HEK293 (cell line): Measurements from ENCODE around the gene WTAP.

ENCODE experiments used
- CTCF ChIA-PET: fragments of 350-600 bp; formaldehyde crosslinking; extraction: SDS; loops from one replicate; lab custom pipeline; 2021; ENCODE audit warnings: antibody characterized with exemption; lab: Yijun Ruan, JAX
- POLR2A ChIA-PET: fragments of 300-600 bp; formaldehyde crosslinking; extraction: SDS; loops from one replicate; lab custom pipeline; 2020; ENCODE audit warnings: antibody characterized with exemption, inconsistent platforms; lab: Yijun Ruan, JAX
- H3K27ac ChIP-seq: fragments of 200-500 bp; sonication (Bioruptor generic); 2 replicates; pipeline ENCODE4 v1.5.1; 2014; ENCODE audit warnings: low read depth, low read length, control low read depth, inconsistent platforms; ENCODE audit errors: extremely low read depth
- H3K36me3 ChIP-seq, 2 experiments: fragments of 200-500 bp in 1 of 2; sonication (Bioruptor generic) in 1 of 2; 1 replicate in 1 of 2; 2 replicates in 1 of 2; pipeline ENCODE4 v1.5.1; 2014 to 2017; ENCODE audit warnings: inconsistent platforms in 2 of 2, low read length in 2 of 2; ENCODE audit not compliant: control insufficient read depth in 2 of 2, insufficient read depth in 1 of 2
- H3K4me1 ChIP-seq: fragments of 200-500 bp; sonication (Bioruptor generic); 2 replicates; pipeline ENCODE4 v1.5.1; 2014; ENCODE audit warnings: mild to moderate bottlenecking, low read length, inconsistent platforms; ENCODE audit not compliant: control insufficient read depth, insufficient read depth
- H3K4me3 ChIP-seq: 2 replicates; pipeline ENCODE4 v1.5.1; 2011; ENCODE audit warnings: low read depth, mild to moderate bottlenecking, control low read depth, low read length, moderate library complexity
- H3K9me3 ChIP-seq: fragments of 200-500 bp; sonication (Bioruptor generic); 2 replicates; pipeline ENCODE4 v1.5.1; 2014; ENCODE audit warnings: low read depth, low read length, inconsistent platforms; ENCODE audit not compliant: control insufficient read depth, insufficient read depth
- GLI2 ChIP-seq: fragments of 450-650 bp; formaldehyde crosslinking; IDR thresholded peaks from 2 replicates; pipeline ENCODE4; 2017; ENCODE audit warnings: missing biosample characterization, missing genetic modification characterization, low read depth, borderline replicate concordance
- HOXD13 ChIP-seq: sonication (generic); formaldehyde crosslinking; IDR thresholded peaks from 2 replicates; pipeline ENCODE4 v1.8.0; 2022; ENCODE audit warnings: missing genetic modification reagents, borderline replicate concordance
- RBAK ChIP-seq: fragments of 450-650 bp; formaldehyde crosslinking; IDR thresholded peaks from 2 replicates; pipeline ENCODE4 v1.5.1; 2016; ENCODE audit warnings: missing biosample characterization, missing genetic modification characterization
- SALL2 ChIP-seq: fragments of 450-650 bp; formaldehyde crosslinking; IDR thresholded peaks from 2 replicates; pipeline ENCODE4 v1.5.0; 2017; ENCODE audit warnings: missing biosample characterization, mild to moderate bottlenecking, missing genetic modification characterization, borderline replicate concordance
- SP3 ChIP-seq: fragments of 450-650 bp; formaldehyde crosslinking; IDR thresholded peaks from 2 replicates; pipeline ENCODE4 v1.5.1; 2016; ENCODE audit warnings: missing biosample characterization, missing genetic modification characterization
- YY2 ChIP-seq: fragments of 450-650 bp; formaldehyde crosslinking; IDR thresholded peaks from 2 replicates; pipeline ENCODE4 v1.5.1; 2016; ENCODE audit warnings: missing biosample characterization, missing genetic modification characterization
- ZBTB1 ChIP-seq: fragments of 450-650 bp; formaldehyde crosslinking; IDR thresholded peaks from 2 replicates; pipeline ENCODE4 v1.5.1; 2016; ENCODE audit warnings: missing biosample characterization, missing genetic modification characterization
- ZBTB20 ChIP-seq: fragments of 450-650 bp; formaldehyde crosslinking; IDR thresholded peaks from 2 replicates; pipeline ENCODE4 v1.5.1; 2016; ENCODE audit warnings: missing biosample characterization, missing genetic modification characterization
- ZBTB8A ChIP-seq: fragments of 450-650 bp; formaldehyde crosslinking; IDR thresholded peaks from 2 replicates; pipeline ENCODE4 v1.5.1; 2016; ENCODE audit warnings: missing biosample characterization, missing genetic modification characterization
- ZFP3 ChIP-seq: fragments of 450-650 bp; formaldehyde crosslinking; IDR thresholded peaks from 2 replicates; pipeline ENCODE4 v1.5.1; 2016; ENCODE audit warnings: low read depth, missing biosample characterization, missing genetic modification characterization
- ZNF112 ChIP-seq: fragments of 450-650 bp; formaldehyde crosslinking; IDR thresholded peaks from 2 replicates; pipeline ENCODE4 v1.5.0; 2017; ENCODE audit warnings: missing biosample characterization, missing genetic modification characterization
- ZNF140 ChIP-seq: fragments of 450-650 bp; formaldehyde crosslinking; IDR thresholded peaks from 2 replicates; pipeline ENCODE4 v1.5.1; 2016; ENCODE audit warnings: missing biosample characterization, missing genetic modification characterization
- ZNF184 ChIP-seq: fragments of 450-650 bp; IDR thresholded peaks from 2 replicates; pipeline ENCODE4 v1.5.1; 2018; ENCODE audit warnings: missing biosample characterization, mild to moderate bottlenecking, missing genetic modification characterization
- ZNF19 ChIP-seq: fragments of 450-650 bp; formaldehyde crosslinking; IDR thresholded peaks from 2 replicates; pipeline ENCODE4; 2016; ENCODE audit warnings: missing biosample characterization, missing genetic modification characterization, low read depth
- ZNF211 ChIP-seq: fragments of 450-650 bp; formaldehyde crosslinking; IDR thresholded peaks from 2 replicates; pipeline ENCODE4 v1.5.1; 2016; ENCODE audit warnings: low read depth, missing biosample characterization, missing genetic modification characterization
- ZNF248 ChIP-seq: fragments of 450-650 bp; formaldehyde crosslinking; IDR thresholded peaks from 2 replicates; pipeline ENCODE4 v1.5.1; 2017; ENCODE audit warnings: missing biosample characterization, missing genetic modification characterization
- ZNF274 ChIP-seq, 2 experiments: fragments of 200-500 bp in 1 of 2; fragments of 450-650 bp in 1 of 2; sonication (Bioruptor generic) in 1 of 2; formaldehyde crosslinking in 1 of 2; IDR thresholded peaks; 2 replicates each; pipeline versions ENCODE4 v1.5.1 to v1.6.1; 2014 to 2016; ENCODE audit warnings: borderline replicate concordance in 1 of 2, inconsistent platforms in 1 of 2, low read length in 1 of 2, missing biosample characterization in 1 of 2, missing genetic modification characterization in 1 of 2
- ZNF366 ChIP-seq: fragments of 450-650 bp; formaldehyde crosslinking; conservative IDR thresholded peaks from 2 replicates; pipeline ENCODE4 v1.5.1; 2016; ENCODE audit warnings: missing biosample characterization, missing genetic modification characterization
- ZNF394 ChIP-seq: fragments of 450-650 bp; formaldehyde crosslinking; IDR thresholded peaks from 2 replicates; pipeline ENCODE4 v1.5.1; 2016; ENCODE audit warnings: missing biosample characterization, missing genetic modification characterization, mild to moderate bottlenecking, moderate library complexity, borderline replicate concordance
- ZNF433 ChIP-seq: fragments of 450-650 bp; formaldehyde crosslinking; IDR thresholded peaks from 2 replicates; pipeline ENCODE4 v1.5.1; 2016; ENCODE audit warnings: missing biosample characterization, missing genetic modification characterization, low read depth
- ZNF48 ChIP-seq: fragments of 450-650 bp; formaldehyde crosslinking; IDR thresholded peaks from 2 replicates; pipeline ENCODE4 v1.5.1; 2016; ENCODE audit warnings: missing biosample characterization, missing genetic modification characterization
- ZNF521 ChIP-seq: fragments of 450-650 bp; formaldehyde crosslinking; IDR thresholded peaks from 2 replicates; pipeline ENCODE4 v1.5.1; 2017; ENCODE audit warnings: missing biosample characterization, mild to moderate bottlenecking, missing genetic modification characterization
- ZNF529 ChIP-seq: fragments of 450-650 bp; formaldehyde crosslinking; IDR thresholded peaks from 2 replicates; pipeline ENCODE4 v1.5.1; 2017; ENCODE audit warnings: missing genetic modification characterization, missing biosample characterization; ENCODE audit not compliant: insufficient replicate concordance
- ZNF596 ChIP-seq: fragments of 450-650 bp; IDR thresholded peaks from 2 replicates; pipeline ENCODE4 v1.5.0; 2018; ENCODE audit warnings: missing biosample characterization, mild to moderate bottlenecking, missing genetic modification characterization, moderate library complexity
- ZNF629 ChIP-seq: fragments of 450-650 bp; formaldehyde crosslinking; IDR thresholded peaks from 2 replicates; pipeline ENCODE4 v1.5.1; 2017; ENCODE audit warnings: missing biosample characterization, missing genetic modification characterization
- ZNF639 ChIP-seq: fragments of 450-650 bp; formaldehyde crosslinking; IDR thresholded peaks from 2 replicates; pipeline ENCODE4 v1.5.1; 2016; ENCODE audit warnings: missing biosample characterization, missing genetic modification characterization
- ZNF658 ChIP-seq: fragments of 450-650 bp; formaldehyde crosslinking; IDR thresholded peaks from 2 replicates; pipeline ENCODE4; 2016; ENCODE audit warnings: missing biosample characterization, missing genetic modification characterization
- ZNF664 ChIP-seq: fragments of 450-650 bp; formaldehyde crosslinking; IDR thresholded peaks from 2 replicates; pipeline ENCODE4 v1.5.1; 2016; ENCODE audit warnings: missing biosample characterization, missing genetic modification characterization
- ZNF747 ChIP-seq: fragments of 450-650 bp; formaldehyde crosslinking; IDR thresholded peaks from 2 replicates; pipeline ENCODE4 v1.5.1; 2016; ENCODE audit warnings: missing biosample characterization, missing genetic modification characterization
- ZNF843 ChIP-seq: fragments of 450-650 bp; formaldehyde crosslinking; IDR thresholded peaks from 2 replicates; pipeline ENCODE4 v1.5.1; 2016; ENCODE audit warnings: missing biosample characterization, missing genetic modification characterization
- ZXDB ChIP-seq: fragments of 450-650 bp; formaldehyde crosslinking; IDR thresholded peaks from 2 replicates; pipeline ENCODE4 v1.5.1; 2016; ENCODE audit warnings: missing biosample characterization, missing genetic modification characterization
- TF ChIP-seq, protein P1 (sequence below): fragments of 450-650 bp; formaldehyde crosslinking; IDR thresholded peaks from 2 replicates; pipeline ENCODE4 v1.5.1; 2016; ENCODE audit warnings: missing biosample characterization, missing genetic modification characterization
- TF ChIP-seq, protein P2 (sequence below): fragments of 450-650 bp; formaldehyde crosslinking; IDR thresholded peaks from 2 replicates; pipeline ENCODE4 v1.5.1; 2017; ENCODE audit warnings: missing biosample characterization, missing genetic modification characterization

Gene WTAP

DNA sequence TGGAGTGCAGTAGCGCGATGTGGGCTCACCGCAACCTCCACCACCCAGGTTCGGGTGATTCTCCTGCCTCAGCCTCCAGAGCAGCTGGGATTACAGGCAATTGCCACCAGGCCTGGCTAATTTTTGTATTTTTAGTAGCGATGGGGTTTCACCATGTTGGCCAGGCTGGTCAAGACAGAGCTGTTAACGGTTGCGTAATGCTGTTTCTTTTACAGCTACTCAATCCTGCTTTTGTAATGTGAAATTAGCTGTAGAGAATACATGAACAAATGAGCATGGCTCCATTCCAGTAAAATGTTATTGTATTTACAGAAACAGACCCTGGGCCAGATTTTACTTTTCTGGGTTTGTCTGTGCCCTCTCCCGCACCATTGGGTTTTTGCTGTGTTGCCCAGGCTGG lies 74.6 kb downstream of the WTAP start:
- Histone ChIP-seq H3K4me1 (no peaks in the 10 kb centered on the region), H3K36me3 (peaks cover 13 to 30% of the 10 kb centered on the region in 2 experiments; a peak in 2 of 3 replicates), H3K9me3 (no peaks in the 10 kb centered on the region), H3K27ac (no peak overlapping the region)
- ChIA-PET POLR2A (no interaction called here), CTCF (no interaction called here)
- no peak for TF ChIP-seq SALL2 (tag by site-specific recombination)
- no peak for TF ChIP-seq ZNF521 (tag by site-specific recombination)
- TF ChIP-seq HOXD13: no peak
- no peak for TF ChIP-seq ZNF248 (tag by site-specific recombination)
- TF ChIP-seq ZXDB: no peak
- TF ChIP-seq, protein P1, sequence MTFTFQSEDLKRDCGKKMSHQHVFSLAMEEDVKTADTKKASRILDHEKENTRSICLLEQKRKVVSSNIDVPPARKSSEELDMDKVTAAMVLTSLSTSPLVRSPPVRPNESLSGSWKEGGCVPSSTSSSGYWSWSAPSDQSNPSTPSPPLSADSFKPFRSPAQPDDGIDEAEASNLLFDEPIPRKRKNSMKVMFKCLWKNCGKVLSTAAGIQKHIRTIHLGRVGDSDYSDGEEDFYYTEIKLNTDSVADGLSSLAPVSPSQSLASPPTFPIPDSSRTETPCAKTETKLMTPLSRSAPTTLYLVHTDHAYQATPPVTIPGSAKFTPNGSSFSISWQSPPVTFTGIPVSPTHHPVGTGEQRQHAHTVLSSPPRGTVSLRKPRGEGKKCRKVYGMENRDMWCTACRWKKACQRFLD (tag by site-specific recombination): no peak
- TF ChIP-seq ZBTB20 (tag by site-specific recombination): no peak
- TF ChIP-seq, all 188 proteins: peak for 0
- H3K4me3 ChIP-seq: no peak overlapping the region

DNA sequence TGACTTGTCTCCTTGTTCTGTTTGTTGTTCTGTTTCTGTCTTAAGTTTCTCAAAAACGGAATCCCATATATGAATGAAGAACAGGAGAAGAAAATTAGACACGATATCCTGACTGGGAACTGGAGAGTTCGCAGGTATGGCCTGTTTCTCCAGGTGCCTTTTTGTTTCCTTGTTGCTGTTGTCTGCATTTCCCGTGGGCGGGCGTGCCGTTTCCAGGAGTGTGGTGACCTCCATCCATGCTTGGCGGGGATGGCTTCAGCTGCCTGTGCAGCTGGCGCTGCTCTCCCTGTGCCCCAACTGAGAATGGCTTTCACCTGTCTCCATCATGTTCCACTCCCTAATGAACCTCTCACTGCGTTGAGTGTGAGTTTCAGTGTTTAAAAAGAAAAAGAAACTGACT lies 77.2 kb downstream of the WTAP start:
- CTCF ChIA-PET: interaction anchor here (0.6 kb wide), 1 partner anchor 84 kb away, joined by 4 read pairs; no protein-coding TSS in a partner anchor
- no peaks in the 10 kb centered on the region for H3K9me3 ChIP-seq

GRCh38 chr6:159805440-159806020 lies 78.2 kb downstream of the WTAP start:
- H3K27ac ChIP-seq: no peak overlapping the region
- CTCF ChIA-PET: interaction anchor here (0.6 to 1.2 kb wide), 2 partner anchors 35 to 47 kb away, joined by 3 read pairs; no protein-coding TSS in a partner anchor
- no peaks in the 10 kb centered on the region for H3K36me3 ChIP-seq
- no peak for TF ChIP-seq SALL2 (tag by site-specific recombination)
- TF ChIP-seq ZNF112 (tag by site-specific recombination): no peak
- TF ChIP-seq YY2: no peak
- TF ChIP-seq RBAK (tag by site-specific recombination): no peak
- no peak for TF ChIP-seq SP3 (tag by site-specific recombination)
- no peak for TF ChIP-seq ZBTB8A (tag by site-specific recombination)
- TF ChIP-seq ZNF184: no peak
- TF ChIP-seq ZNF48 (tag by site-specific recombination): no peak
- no peak for TF ChIP-seq ZNF658
- TF ChIP-seq ZNF211 (tag by site-specific recombination): no peak
- no peak for TF ChIP-seq ZNF529 (tag by site-specific recombination)
- TF ChIP-seq ZNF394 (tag by site-specific recombination): no peak
- TF ChIP-seq GLI2: no peak
- TF ChIP-seq ZNF433 (tag by site-specific recombination): no peak

More for the DNA sequence above, 77.2 kb downstream of the WTAP start:
- no peak overlapping the region for H3K27ac ChIP-seq
- TF ChIP-seq ZNF664 (tag by site-specific recombination): no peak
- TF ChIP-seq ZNF366 (tag by site-specific recombination): no peak
- TF ChIP-seq ZNF639 (tag by site-specific recombination): no peak
- TF ChIP-seq ZNF629: no peak
- TF ChIP-seq, protein P2, sequence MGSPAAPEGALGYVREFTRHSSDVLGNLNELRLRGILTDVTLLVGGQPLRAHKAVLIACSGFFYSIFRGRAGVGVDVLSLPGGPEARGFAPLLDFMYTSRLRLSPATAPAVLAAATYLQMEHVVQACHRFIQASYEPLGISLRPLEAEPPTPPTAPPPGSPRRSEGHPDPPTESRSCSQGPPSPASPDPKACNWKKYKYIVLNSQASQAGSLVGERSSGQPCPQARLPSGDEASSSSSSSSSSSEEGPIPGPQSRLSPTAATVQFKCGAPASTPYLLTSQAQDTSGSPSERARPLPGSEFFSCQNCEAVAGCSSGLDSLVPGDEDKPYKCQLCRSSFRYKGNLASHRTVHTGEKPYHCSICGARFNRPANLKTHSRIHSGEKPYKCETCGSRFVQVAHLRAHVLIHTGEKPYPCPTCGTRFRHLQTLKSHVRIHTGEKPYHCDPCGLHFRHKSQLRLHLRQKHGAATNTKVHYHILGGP: no peak
- TF ChIP-seq ZNF140 (tag by site-specific recombination): no peak
- no peak for TF ChIP-seq ZNF843
- TF ChIP-seq ZNF596 (tag by site-specific recombination): no peak
- no peak for TF ChIP-seq ZNF274 (IDR thresholded peaks at IDR 0.05; ENCODE audit: low read length)
- TF ChIP-seq ZNF274 (tag by site-specific recombination; IDR thresholded peaks at IDR 0.05; ENCODE audit: borderline replicate concordance): no peak
- TF ChIP-seq ZBTB1 (tag by site-specific recombination): no peak
- TF ChIP-seq ZNF747 (tag by site-specific recombination): no peak
- TF ChIP-seq ZFP3: no peak
- no peak for TF ChIP-seq ZNF19 (tag by site-specific recombination)
- no peak overlapping the region for H3K4me3 ChIP-seq
- H3K36me3 ChIP-seq: peaks cover 0 to 4% of the 10 kb centered on the region in 2 experiments; a peak in 1 of 3 replicates
- H3K4me1 ChIP-seq: peaks cover 4% of the 10 kb centered on the region
- POLR2A ChIA-PET: no interaction called here

More at GRCh38 chr6:159805440-159806020, 78.2 kb downstream of the WTAP start:
- H3K4me3 ChIP-seq: no peak overlapping the region
- POLR2A ChIA-PET: interaction anchor here (5.7 kb wide), 1 partner anchor 15 kb away, joined by 47 read pairs; the partner anchor contains the start of genes MRPL18 and TCP1
- peaks cover 4% of the 10 kb centered on the region for H3K4me1 ChIP-seq
- H3K9me3 ChIP-seq: no peaks in the 10 kb centered on the region
